H1 (cell line): Measurements from ENCODE around the gene HNRNPAB. TPM values are rescaled to one million over a fixed set of nuclear protein-coding genes. Genes with fewer than 3 reads are reported as not detected.

Experiments used
- CTCF ChIA-PET: fragments of 300-600 bp; sonication (Branson Sonifier 250); formaldehyde crosslinking; loops from one replicate; lab custom pipeline; 2021; ENCODE audit not compliant: partially characterized antibody; lab: Charles Lee
- POLR2A ChIA-PET: fragments of 300-600 bp; sonication (Branson Sonifier 250); formaldehyde crosslinking; loops from one replicate; lab custom pipeline; 2021; ENCODE audit warnings: inconsistent platforms; ENCODE audit not compliant: partially characterized antibody; lab: Charles Lee
- DNase-seq, 2 experiments: peaks; one replicate each; pipeline versions ENCODE4 v3.0.0 to v3.0.0-alpha.2; 2010 to 2022; ENCODE audit warnings: low spot score in 2 of 2, low read depth in 1 of 2, mixed read lengths in 1 of 2
- FAIRE-seq: peaks from 2 replicates; lab custom pipeline; 2011; peaks lifted over from hg19 to GRCh38; lab: Jason Lieb, UNC
- H2AFZ ChIP-seq: 2 replicates; pipeline ENCODE4 v1.8.1; 2012; ENCODE audit warnings: low read length, inconsistent platforms
- H2AK5ac ChIP-seq: 2 replicates; pipeline ENCODE4 v1.6.1; 2013; ENCODE audit warnings: low read depth, low read length
- H2BK120ac ChIP-seq: replicated peaks from 2 replicates; pipeline ENCODE3; 2013; ENCODE audit warnings: low read depth, low read length, inconsistent platforms
- H2BK12ac ChIP-seq: 2 replicates; pipeline ENCODE4 v1.6.1; 2013; ENCODE audit warnings: low read depth, low read length
- H2BK15ac ChIP-seq: 2 replicates; pipeline ENCODE4 v1.6.1; 2013; ENCODE audit warnings: low read length
- H2BK20ac ChIP-seq: 2 replicates; pipeline ENCODE4 v1.6.1; 2013; ENCODE audit warnings: low read length
- H2BK5ac ChIP-seq: 2 replicates; pipeline ENCODE4 v1.6.1; 2013; ENCODE audit warnings: low read depth, low read length
- H3K14ac ChIP-seq: 2 replicates; pipeline ENCODE4 v1.6.1; 2013; ENCODE audit warnings: inconsistent platforms; ENCODE audit not compliant: insufficient read length
- H3K18ac ChIP-seq: 2 replicates; pipeline ENCODE4 v1.6.1; 2013; ENCODE audit warnings: low read length; ENCODE audit errors: extremely low read depth
- H3K23ac ChIP-seq: 2 replicates; pipeline ENCODE4 v1.6.1; 2013; ENCODE audit warnings: inconsistent platforms; ENCODE audit not compliant: insufficient read length
- H3K23me2 ChIP-seq: 2 replicates; pipeline ENCODE4 v1.6.1; 2013; ENCODE audit warnings: low read depth, low read length
- H3K27ac ChIP-seq: 2 replicates; pipeline ENCODE4 v1.6.1; 2011; ENCODE audit warnings: low read depth, low read length, inconsistent platforms
- H3K27me3 ChIP-seq, 4 experiments: replicated peaks in 1 of 4; 1 replicate in 1 of 4; 2 replicates in 3 of 4; pipeline versions ENCODE4 v1.6.1 to v1.8.1; 2011 to 2013; ENCODE audit warnings: low read length in 3 of 4, mild to moderate bottlenecking in 3 of 4, inconsistent platforms in 2 of 4, mixed read lengths in 2 of 4, moderate library complexity in 1 of 4; ENCODE audit not compliant: control insufficient read depth in 3 of 4, insufficient read depth in 3 of 4; ENCODE audit errors: extremely low read depth in 1 of 4
- H3K36me3 ChIP-seq, 4 experiments: 2 replicates each; pipeline versions ENCODE4 v1.6.1 to v1.8.1; 2011 to 2013; ENCODE audit warnings: mild to moderate bottlenecking in 4 of 4, low read length in 3 of 4, moderate library complexity in 2 of 4, control low read depth in 1 of 4, inconsistent platforms in 1 of 4; ENCODE audit not compliant: insufficient read depth in 4 of 4, control insufficient read depth in 2 of 4
- H3K4ac ChIP-seq: replicated peaks from 2 replicates; pipeline ENCODE3; 2013; ENCODE audit warnings: low read length, low read depth, mixed read lengths, inconsistent platforms; ENCODE audit not compliant: insufficient read length
- H3K4me1 ChIP-seq, 4 experiments: replicated peaks in 1 of 4; 1 replicate in 1 of 4; 2 replicates in 3 of 4; pipeline versions ENCODE4 v1.6.1 to v1.8.1; 2011 to 2013; ENCODE audit warnings: low read length in 3 of 4, inconsistent platforms in 2 of 4, mixed read lengths in 1 of 4; ENCODE audit not compliant: insufficient read depth in 4 of 4, control insufficient read depth in 3 of 4
- H3K4me2 ChIP-seq, 2 experiments: 2 replicates each; pipeline versions ENCODE4 v1.6.1 to v1.8.1; 2011 to 2013; ENCODE audit warnings: low read depth in 2 of 2, low read length in 2 of 2, control low read depth in 1 of 2, inconsistent platforms in 1 of 2, mild to moderate bottlenecking in 1 of 2; ENCODE audit not compliant: insufficient read depth in 1 of 2
- H3K4me3 ChIP-seq, 4 experiments: fragments of 200-600, 300-600 bp in 1 of 4; sonication (generic), shearing (Covaris generic), sonication (Bioruptor Twin) in 1 of 4; 2 replicates each; pipeline versions ENCODE4 v1.5.1 to v1.8.1; 2011 to 2016; ENCODE audit warnings: low read length in 4 of 4, low read depth in 3 of 4, control low read depth in 2 of 4, inconsistent platforms in 2 of 4, mild to moderate bottlenecking in 2 of 4, mixed read lengths in 1 of 4, moderate library complexity in 1 of 4; ENCODE audit not compliant: insufficient read depth in 2 of 4; ENCODE audit errors: extremely low read depth in 1 of 4
- H3K56ac ChIP-seq: replicated peaks from 2 replicates; pipeline ENCODE3; 2013; ENCODE audit warnings: low read depth, mild to moderate bottlenecking, mixed read lengths, low read length, inconsistent platforms; ENCODE audit not compliant: insufficient read length
- H3K79me1 ChIP-seq: 2 replicates; pipeline ENCODE4 v1.6.1; 2013; ENCODE audit warnings: low read depth, low read length, control low read depth
- H3K79me2 ChIP-seq, 2 experiments: 2 replicates each; pipeline versions ENCODE4 v1.6.1 to v1.8.1; 2012 to 2013; ENCODE audit warnings: low read length in 2 of 2, mild to moderate bottlenecking in 2 of 2, inconsistent platforms in 1 of 2; ENCODE audit not compliant: insufficient read depth in 2 of 2, control insufficient read depth in 1 of 2
- H3K9ac ChIP-seq, 4 experiments: replicated peaks in 1 of 4; 1 replicate in 1 of 4; 2 replicates in 3 of 4; pipeline versions ENCODE4 v1.6.1 to v1.8.1; 2011 to 2013; ENCODE audit warnings: low read depth in 3 of 4, low read length in 3 of 4, control low read depth in 2 of 4, mild to moderate bottlenecking in 2 of 4, moderate library complexity in 2 of 4, inconsistent platforms in 1 of 4; ENCODE audit errors: extremely low read depth in 1 of 4
- H3K9me3 ChIP-seq, 2 experiments: 2 replicates each; pipeline versions ENCODE4 v1.6.1 to v1.8.1; 2012 to 2013; ENCODE audit warnings: mild to moderate bottlenecking in 2 of 2, moderate library complexity in 2 of 2, control low read depth in 1 of 2, inconsistent platforms in 1 of 2, low read depth in 1 of 2, low read length in 1 of 2, mixed read lengths in 1 of 2; ENCODE audit not compliant: insufficient read depth in 2 of 2
- H4K20me1 ChIP-seq, 2 experiments: replicated peaks in 1 of 2; 2 replicates each; pipeline versions ENCODE3 to v1.8.1; 2011 to 2013; ENCODE audit warnings: inconsistent platforms in 2 of 2, low read length in 2 of 2, mild to moderate bottlenecking in 1 of 2; ENCODE audit not compliant: insufficient read depth in 2 of 2, control insufficient read depth in 1 of 2
- H4K5ac ChIP-seq: 2 replicates; pipeline ENCODE4 v1.6.1; 2013; ENCODE audit warnings: low read length, low read depth, mixed read lengths, inconsistent platforms; ENCODE audit not compliant: insufficient read length
- H4K8ac ChIP-seq: 2 replicates; pipeline ENCODE4 v1.8.0; 2013; ENCODE audit warnings: mild to moderate bottlenecking, moderate library complexity, low read length, inconsistent platforms; ENCODE audit not compliant: insufficient read depth; ENCODE audit errors: extremely low read depth
- H4K91ac ChIP-seq: replicated peaks from 2 replicates; pipeline ENCODE3; 2013; ENCODE audit warnings: low read length, mixed read lengths, inconsistent platforms; ENCODE audit not compliant: insufficient read length
- BACH1 ChIP-seq: IDR thresholded peaks from 2 replicates; pipeline ENCODE4 v1.6.1; 2012; ENCODE audit warnings: low read length, improper control_type of control experiment
- CHD1 ChIP-seq: IDR thresholded peaks from 2 replicates; pipeline ENCODE4 v1.6.1; 2012; ENCODE audit warnings: low read depth, low read length, improper control_type of control experiment
- CHD2 ChIP-seq: IDR thresholded peaks from 2 replicates; pipeline ENCODE4 v1.6.1; 2012; ENCODE audit warnings: low read length, improper control_type of control experiment
- EP300 ChIP-seq, 2 experiments: IDR thresholded peaks; 1 replicate in 1 of 2; 2 replicates in 1 of 2; pipeline ENCODE4 v1.6.1; 2011 to 2012; ENCODE audit warnings: low read depth in 2 of 2, low read length in 2 of 2, mild to moderate bottlenecking in 2 of 2, borderline replicate concordance in 1 of 2, inconsistent platforms in 1 of 2, moderate library complexity in 1 of 2
- EZH2 ChIP-seq: fragments of 200-600 bp; sonication (generic); IDR thresholded peaks from 2 replicates; pipeline ENCODE4 v1.7.1; 2012; ENCODE audit warnings: low read depth, mild to moderate bottlenecking, moderate library complexity, low read length, inconsistent platforms; ENCODE audit not compliant: severe bottlenecking
- HDAC6 ChIP-seq: IDR thresholded peaks from one replicate; pipeline ENCODE4 v1.7.1; 2012; ENCODE audit warnings: low read depth, mild to moderate bottlenecking, inconsistent platforms, low read length, moderate library complexity
- KDM4A ChIP-seq: IDR thresholded peaks from one replicate; pipeline ENCODE4 v1.7.1; 2012; ENCODE audit warnings: low read depth, mild to moderate bottlenecking, moderate library complexity, low read length, inconsistent platforms; ENCODE audit not compliant: severe bottlenecking
- MAFK ChIP-seq: IDR thresholded peaks from 2 replicates; pipeline ENCODE4 v1.6.1; 2012; ENCODE audit warnings: low read depth, mild to moderate bottlenecking, improper control_type of control experiment, low read length
- NRF1 ChIP-seq: IDR thresholded peaks from 2 replicates; pipeline ENCODE4 v1.6.1; 2011; ENCODE audit warnings: mild to moderate bottlenecking, low read depth, low read length, improper control_type of control experiment
- RBBP5 ChIP-seq: IDR thresholded peaks from 2 replicates; pipeline ENCODE4 v1.7.1; 2012; ENCODE audit warnings: low read depth, mild to moderate bottlenecking, inconsistent platforms, low read length, moderate library complexity, borderline replicate concordance
- RNF2 ChIP-seq: fragments of 200-900, 300-1000 bp; sonication (generic); IDR thresholded peaks from 2 replicates; pipeline ENCODE4 v1.7.1; 2016; ENCODE audit warnings: borderline replicate concordance, low read depth, mild to moderate bottlenecking, antibody characterized with exemption, low read length; ENCODE audit not compliant: poor library complexity, severe bottlenecking; ENCODE audit errors: missing control alignments
- TBP ChIP-seq: IDR thresholded peaks from 2 replicates; pipeline ENCODE4 v1.6.1; 2011; ENCODE audit warnings: low read depth, low read length, improper control_type of control experiment
- WGBS, 2 experiments: shearing (Covaris generic) in 1 of 2; methylation state at CpG; one replicate each; pipeline versions ENCODE4 v1.1.6 to v1.1.7; 2013 to 2015; ENCODE audit warnings: low lambda C conversion rate in 2 of 2, mixed read lengths in 2 of 2, inconsistent platforms in 1 of 2, low coverage in 1 of 2, missing lambda C conversion rate in 1 of 2; ENCODE audit not compliant: insufficient replicate concordance in 2 of 2, insufficient coverage in 1 of 2, insufficient read length in 1 of 2; ENCODE audit errors: extremely low coverage in 1 of 2, missing lambda C conversion rate in 1 of 2; 5-methylcytosine and 5-hydroxymethylcytosine counted together
- polyA plus RNA-seq, 7 experiments: library from polyadenylated mRNA; depleted of rRNA in 3 of 7; stranded (reverse) in 5 of 7; unstranded in 2 of 7; fragments of >200 nt in 5 of 7; fragments of 200-250 nt in 2 of 7; gene quantifications; 1 replicate in 5 of 7; 2 replicates in 1 of 7; 4 replicates in 1 of 7; pipeline versions ENCODE4 v1.2.1 to v1.2.3, GENCODE V29; 2011 to 2013; ENCODE audit warnings: missing spikeins in 2 of 7, mixed read lengths in 2 of 7
- total RNA-seq: library from RNA; stranded (reverse); fragmentation: NEBNext Ultra II Directional; extraction: Animal tissue kit (Norgen Biotek cat#: 25700); gene quantifications from 2 replicates; pipeline ENCODE4 v1.2.1, GENCODE V29; 2021
- TF ChIP-seq, protein P1 (sequence below): IDR thresholded peaks from 2 replicates; pipeline ENCODE4 v1.6.1; 2012; ENCODE audit warnings: inconsistent platforms

HNRNPAB gene
- total and polyA plus RNA-seq, 2 of the 8 experiments (the other 6 are each of a cell fraction or from before 2014, with no cell fraction given): 373 to 563 TPM

DNA sequence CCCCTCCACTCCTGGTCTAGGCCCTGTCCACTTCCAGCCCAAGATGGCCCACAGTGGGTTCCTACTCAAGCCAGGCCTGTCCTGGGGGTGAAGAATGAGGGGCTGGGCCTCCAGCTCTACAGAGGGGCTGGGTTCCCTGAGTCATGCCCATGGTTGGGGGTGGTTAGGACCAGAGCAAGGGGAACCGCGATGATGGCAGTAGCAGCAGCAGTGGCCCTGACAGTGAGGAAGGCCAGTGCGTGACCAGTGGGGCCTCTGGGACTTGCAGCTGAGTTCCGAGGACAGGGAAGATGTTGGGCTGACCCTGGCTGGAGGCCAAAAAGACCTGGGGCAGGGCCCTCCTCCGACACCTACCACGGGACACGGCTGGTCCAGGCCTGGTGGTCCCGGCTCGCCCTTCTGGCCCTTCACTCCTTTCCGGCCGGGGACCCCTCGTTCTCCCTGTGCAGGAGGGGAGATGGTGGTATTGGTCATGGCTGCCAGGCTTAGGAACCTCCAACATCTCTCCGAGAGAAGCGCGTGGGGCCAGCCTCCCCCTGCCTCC, 37.4 kb downstream of the HNRNPAB start:
- POLR2A ChIA-PET: interaction anchor here (0.7 to 2.2 kb wide), 3 partner anchors 9 to 13 kb away, joined by 3 to 6 read pairs (median 4); partner anchors contain the start of gene PHYKPL
- H3K9me3 ChIP-seq: no peaks in the 10 kb centered on the region
- TF ChIP-seq EP300 (IDR thresholded peaks at IDR 0.05; ENCODE audit: borderline replicate concordance in 1 of 2, low read depth in 2 of 2, low read length in 2 of 2): no peak
- TF ChIP-seq BACH1: no peak
- no peak for TF ChIP-seq RBBP5
- TF ChIP-seq NRF1: no peak
- TF ChIP-seq HDAC6: no peak
- no peak for TF ChIP-seq CHD2
- TF ChIP-seq EZH2: no peak
- TF ChIP-seq MAFK: no peak
- TF ChIP-seq TBP: no peak
- TF ChIP-seq RNF2: no peak
- TF ChIP-seq CHD1: no peak
- TF ChIP-seq, protein P1, sequence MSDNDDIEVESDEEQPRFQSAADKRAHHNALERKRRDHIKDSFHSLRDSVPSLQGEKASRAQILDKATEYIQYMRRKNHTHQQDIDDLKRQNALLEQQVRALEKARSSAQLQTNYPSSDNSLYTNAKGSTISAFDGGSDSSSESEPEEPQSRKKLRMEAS: no peak
- TF ChIP-seq KDM4A: no peak

More for the DNA sequence above, 37.4 kb downstream of the HNRNPAB start:
- no peak overlapping the region for H2AFZ ChIP-seq
- H2BK20ac ChIP-seq: no peak overlapping the region
- H2AK5ac ChIP-seq: no peak overlapping the region
- H2BK12ac ChIP-seq: no peak overlapping the region
- no peak overlapping the region for H3K18ac ChIP-seq
- CTCF ChIA-PET: interaction anchor here (0.8 to 1.5 kb wide), 3 partner anchors 11 to 30 kb away, joined by 4 to 7 read pairs (median 5); no protein-coding TSS in a partner anchor
- no peak overlapping the region for H3K9ac ChIP-seq
- H4K8ac ChIP-seq: no peak overlapping the region
- no peak overlapping the region for H4K5ac ChIP-seq
- H2BK120ac ChIP-seq: no peak overlapping the region
- H3K23ac ChIP-seq: no peak overlapping the region
- H3K27ac ChIP-seq: no peak overlapping the region
- FAIRE-seq (no peak), DNase-seq (no peak)
- WGBS, 2 experiments: 92% methylated on average over 10 of the region's 15 CpGs; no CpG with 5 or more reads in 1 of the 2 experiments
- no peak overlapping the region for H2BK5ac ChIP-seq
- no peaks in the 10 kb centered on the region for H3K27me3 ChIP-seq
- no peaks in the 10 kb centered on the region; the same call in 1 of the 2 replicates for H3K79me1 ChIP-seq
- no peak overlapping the region for H3K4me3 ChIP-seq
- no peak overlapping the region for H3K56ac ChIP-seq
- peaks cover 0 to 3% (median 1%) of the 10 kb centered on the region in 4 experiments; a peak in 3 of 7 replicates for H3K4me1 ChIP-seq
- peaks cover 12% of the 10 kb centered on the region; the same call in 1 of the 2 replicates for H3K23me2 ChIP-seq
- H3K79me2 ChIP-seq: no peaks in the 10 kb centered on the region
- peaks cover 0 to 2% of the 10 kb centered on the region in 2 experiments for H4K20me1 ChIP-seq
- H3K14ac ChIP-seq: no peak overlapping the region
- H3K4me2 ChIP-seq: no peak overlapping the region
- H4K91ac ChIP-seq: no peak overlapping the region
- H3K4ac ChIP-seq: no peak overlapping the region
- H3K36me3 ChIP-seq: no peaks in the 10 kb centered on the region
- H2BK15ac ChIP-seq: no peak overlapping the region
